Body of pancreas (tissue), 4 donors: Measurements from ENCODE around the gene SLC6A9.

Experiments
- CTCF ChIP-seq, 7 experiments: fragments of 450-650 bp in 4 of 7; fragments of 200-600 bp in 3 of 7; sonication (generic) in 3 of 7; IDR thresholded peaks; one replicate each; pipeline ENCODE4 v1.5.1; 2016 to 2019; ENCODE audit warnings: antibody characterized with exemption in 7 of 7
- POLR2A ChIP-seq, 3 donors: fragments of 450-650 bp; IDR thresholded peaks; one replicate each; pipeline ENCODE4 v1.6.1; 2016; ENCODE audit warnings: antibody characterized with exemption in 3 of 3, mild to moderate bottlenecking in 2 of 3

GRCh38 chr1:43953361-43953760 lies 77.9 kb downstream of the SLC6A9 start:
- TF ChIP-seq POLR2A (IDR thresholded peaks at IDR 0.05), result no peak
- TF ChIP-seq CTCF (IDR thresholded peaks at IDR 0.05), result no peak
